ENCODE measurements around the gene NEK1. TPM values are rescaled to one million over a fixed set of nuclear protein-coding genes. Genes with fewer than 3 reads are reported as not detected.

The NEK1 gene
- polyA plus RNA-seq, 1 donor from 2014 or later: 17.1 TPM

GRCh38 chr4:169652535-169652934 is 40.2 kb upstream of the NEK1 start:
- H3K9me2 ChIP-seq (ENCODE audit: insufficient read depth, low read length): no peaks in the 10 kb centered on the region
- no peaks in the 10 kb centered on the region for H3K36me3 ChIP-seq (ENCODE audit: insufficient read depth, low read length)
- no peaks in the 10 kb centered on the region for H3K27me3 ChIP-seq (ENCODE audit: insufficient read depth, low read depth, low read length)
- H3K4me3 ChIP-seq (ENCODE audit: low read length): no peak overlapping the region
- no peak overlapping the region for H3K27ac ChIP-seq (ENCODE audit: low read length)
- peaks cover 5% of the 10 kb centered on the region for H3K79me2 ChIP-seq (replicated peaks; ENCODE audit: insufficient read depth, low read length)
- H3F3A ChIP-seq (ENCODE audit: insufficient read depth, low read length, poor library complexity, severe bottlenecking): no peaks in the 10 kb centered on the region
- no peak overlapping the region for H3K4me2 ChIP-seq (ENCODE audit: low read length)
- no peak overlapping the region for H2AFZ ChIP-seq (ENCODE audit: low read depth, low read length)
- no peaks in the 10 kb centered on the region for H3K9me3 ChIP-seq (ENCODE audit: low read length)
- H4K20me1 ChIP-seq (ENCODE audit: insufficient read depth): no peaks in the 10 kb centered on the region
- no peak for TF ChIP-seq MXI1 (conservative IDR thresholded peaks at IDR 0.05; ENCODE audit: poor library complexity, severe bottlenecking)
- no peak for TF ChIP-seq REST (IDR thresholded peaks at IDR 0.05; ENCODE audit: borderline replicate concordance)
- no peak for TF ChIP-seq TAF1 (IDR thresholded peaks at IDR 0.05; ENCODE audit: low read depth)
- TF ChIP-seq RAD21 (conservative IDR thresholded peaks at IDR 0.05): no peak
- TF ChIP-seq EZH2 (IDR thresholded peaks at IDR 0.05; ENCODE audit: borderline replicate concordance, insufficient read depth, low read length, poor library complexity, severe bottlenecking): no peak
- TF ChIP-seq POLR2AphosphoS5 (IDR thresholded peaks at IDR 0.05): no peak
- TF ChIP-seq SMC3 (conservative IDR thresholded peaks at IDR 0.05; ENCODE audit: poor library complexity): no peak
- no peak for TF ChIP-seq CTCF (IDR thresholded peaks at IDR 0.05; ENCODE audit: poor library complexity, severe bottlenecking)
- no peak for TF ChIP-seq EP300 (conservative IDR thresholded peaks at IDR 0.05; ENCODE audit: poor library complexity, severe bottlenecking)
- no peak overlapping the region for H3K9ac ChIP-seq (ENCODE audit: low read length)

- Histone ChIP-seq H2AFZ (ENCODE audit: low read depth, low read length) (no peak overlapping the region), H3K9ac (ENCODE audit: low read length) (no peak overlapping the region), H3K27ac (ENCODE audit: low read length) (no peak overlapping the region), H3K36me3 (ENCODE audit: insufficient read depth, low read length) (no peaks in the 10 kb centered on the region), H4K20me1 (ENCODE audit: insufficient read depth) (no peaks in the 10 kb centered on the region), H3K9me2 (ENCODE audit: insufficient read depth, low read length) (no peaks in the 10 kb centered on the region), H3K4me3 (ENCODE audit: low read length) (no peak overlapping the region), H3K9me3 (ENCODE audit: low read length) (no peaks in the 10 kb centered on the region), H3K4me2 (ENCODE audit: low read length) (no peak overlapping the region), H3K27me3 (ENCODE audit: insufficient read depth, low read depth, low read length) (no peaks in the 10 kb centered on the region), H3K79me2 (replicated peaks; ENCODE audit: insufficient read depth, low read length) (peaks cover 5% of the 10 kb centered on the region), H3F3A (ENCODE audit: insufficient read depth, low read length, poor library complexity, severe bottlenecking) (no peaks in the 10 kb centered on the region)
- TF ChIP-seq CTCF (IDR thresholded peaks at IDR 0.05; ENCODE audit: poor library complexity, severe bottlenecking) (no peak), EP300 (conservative IDR thresholded peaks at IDR 0.05; ENCODE audit: poor library complexity, severe bottlenecking) (no peak), MXI1 (conservative IDR thresholded peaks at IDR 0.05; ENCODE audit: poor library complexity, severe bottlenecking) (no peak), SMC3 (conservative IDR thresholded peaks at IDR 0.05; ENCODE audit: poor library complexity) (no peak)
Observed at GRCh38 chr4:169650227-169650936, 38.0 kb upstream of the NEK1 start.
